A673 (cell line): ENCODE data around the gene LYL1.

Source experiments
- EZH2 ChIP-seq: fragments of 200-600 bp; sonication (generic); IDR thresholded peaks from 2 replicates; pipeline ENCODE4 v1.6.1; 2017; ENCODE audit warnings: borderline replicate concordance, low read depth, mild to moderate bottlenecking, mixed read lengths, antibody characterized with exemption, low read length; ENCODE audit not compliant: poor library complexity, severe bottlenecking
- TF ChIP-seq, protein P1 (sequence below): fragments of 300-800, 200-600 bp; sonication (generic); conservative IDR thresholded peaks from 2 replicates; pipeline ENCODE4 v1.5.1; 2017; ENCODE audit warnings: low read depth, mild to moderate bottlenecking, antibody characterized with exemption, low read length, moderate library complexity, mixed read lengths

DNA sequence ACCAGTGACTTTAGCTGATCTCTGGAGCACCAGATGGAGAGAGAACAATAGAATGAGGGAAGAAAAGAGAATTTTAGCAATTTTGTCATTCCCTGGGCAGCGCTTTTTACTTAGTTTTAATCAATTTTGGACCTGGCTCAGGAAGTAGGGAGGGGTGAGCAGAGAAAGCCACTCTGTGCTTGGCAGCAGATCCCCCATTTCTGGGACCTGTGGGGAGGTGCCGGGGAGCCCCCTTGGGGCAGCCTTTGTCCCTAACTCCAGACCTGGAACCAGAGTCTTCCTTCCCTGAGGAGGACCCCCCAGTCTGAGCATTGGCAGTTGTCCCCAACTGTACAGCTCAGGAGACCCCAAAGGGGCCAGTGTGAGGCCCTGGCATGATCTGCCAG is 10.5 kb downstream of the LYL1 start:
- TF ChIP-seq, protein P1, sequence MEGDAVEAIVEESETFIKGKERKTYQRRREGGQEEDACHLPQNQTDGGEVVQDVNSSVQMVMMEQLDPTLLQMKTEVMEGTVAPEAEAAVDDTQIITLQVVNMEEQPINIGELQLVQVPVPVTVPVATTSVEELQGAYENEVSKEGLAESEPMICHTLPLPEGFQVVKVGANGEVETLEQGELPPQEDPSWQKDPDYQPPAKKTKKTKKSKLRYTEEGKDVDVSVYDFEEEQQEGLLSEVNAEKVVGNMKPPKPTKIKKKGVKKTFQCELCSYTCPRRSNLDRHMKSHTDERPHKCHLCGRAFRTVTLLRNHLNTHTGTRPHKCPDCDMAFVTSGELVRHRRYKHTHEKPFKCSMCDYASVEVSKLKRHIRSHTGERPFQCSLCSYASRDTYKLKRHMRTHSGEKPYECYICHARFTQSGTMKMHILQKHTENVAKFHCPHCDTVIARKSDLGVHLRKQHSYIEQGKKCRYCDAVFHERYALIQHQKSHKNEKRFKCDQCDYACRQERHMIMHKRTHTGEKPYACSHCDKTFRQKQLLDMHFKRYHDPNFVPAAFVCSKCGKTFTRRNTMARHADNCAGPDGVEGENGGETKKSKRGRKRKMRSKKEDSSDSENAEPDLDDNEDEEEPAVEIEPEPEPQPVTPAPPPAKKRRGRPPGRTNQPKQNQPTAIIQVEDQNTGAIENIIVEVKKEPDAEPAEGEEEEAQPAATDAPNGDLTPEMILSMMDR = no peak
- no peak for TF ChIP-seq EZH2
